ENCODE results near the gene TACR2. TPM values are rescaled to one million over a fixed set of nuclear protein-coding genes. Genes with fewer than 3 reads are reported as not detected.
"Not testable (repeated sequence)": the region's sequence is repeated elsewhere in the genome, so short reads cannot be mapped to it uniquely, and the experiment has no call there.

The TACR2 gene
- total and polyA plus RNA-seq, 2 donors: 0.05 to 0.30 TPM

- Histone ChIP-seq H3K4me3 (ENCODE audit: low read length in 2 of 2) (peak overlapping the region; percentile 54 to 55), H3K9me3 (ENCODE audit: control insufficient read depth in 2 of 2, insufficient read depth in 1 of 2, low read length in 1 of 2) (peaks cover 0 to 5% of the 10 kb centered on the region in 2 donors), H3K27ac (ENCODE audit: low read depth in 1 of 2, low read length in 1 of 2) (no peak overlapping the region), H3K27me3 (ENCODE audit: control insufficient read depth in 2 of 2, insufficient read depth in 1 of 2, low read length in 1 of 2) (peaks cover 8 to 14% of the 10 kb centered on the region in 2 donors), H3K4me1 (ENCODE audit: control insufficient read depth in 2 of 2, insufficient read depth in 2 of 2, low read length in 2 of 2) (peaks cover 9 to 21% of the 10 kb centered on the region in 2 donors), H3K36me3 (ENCODE audit: control insufficient read depth in 2 of 2, insufficient read depth in 2 of 2, low read length in 1 of 2) (no peaks in the 10 kb centered on the region)
- no peak for DNase-seq (ENCODE audit: low read depth in 6 of 9, low spot score in 9 of 9)
- 19% methylated on average over 38 of the region's 38 CpGs for WGBS
Observed at GRCh38 chr10:69451784-69452251, 35.1 kb upstream of the TACR2 start.

- peaks cover 0 to 5% of the 10 kb centered on the region in 2 donors for H3K9me3 ChIP-seq (ENCODE audit: control insufficient read depth in 2 of 2, insufficient read depth in 1 of 2, low read length in 1 of 2)
- H3K4me1 ChIP-seq (ENCODE audit: control insufficient read depth in 2 of 2, insufficient read depth in 2 of 2, low read length in 2 of 2): peaks cover 9 to 21% of the 10 kb centered on the region in 2 donors
- H3K27ac ChIP-seq (ENCODE audit: low read depth in 1 of 2, low read length in 1 of 2): peak within 1 kb of the TSS in 1 of 2 donors; percentile 36
- no peaks in the 10 kb centered on the region for H3K36me3 ChIP-seq (ENCODE audit: control insufficient read depth in 2 of 2, insufficient read depth in 2 of 2, low read length in 1 of 2)
- under 1% methylated on average over 45 of the region's 45 CpGs for WGBS
- DNase-seq (ENCODE audit: low read depth in 6 of 9, low spot score in 9 of 9): peak; percentile 55 to 92 (median 85)
- peak within 1 kb of the TSS; percentile 54 to 55 for H3K4me3 ChIP-seq (ENCODE audit: low read length in 2 of 2)
- H3K27me3 ChIP-seq (ENCODE audit: control insufficient read depth in 2 of 2, insufficient read depth in 1 of 2, low read length in 1 of 2): peaks cover 8 to 14% of the 10 kb centered on the region in 2 donors
Observed at GRCh38 chr10:69451209-69451783, 34.6 kb upstream of the TACR2 start, which contains the start of gene TSPAN15. TSS of gene TSPAN15 (plus strand) at chr10:69451465. CDS start at chr10:69451595, 130 bp downstream.

GRCh38 chr10:69450395-69450794 lies 33.7 kb upstream of the TACR2 start:
- 95% methylated on average over 16 of the region's 16 CpGs for WGBS
- H3K9me3 ChIP-seq (ENCODE audit: control insufficient read depth in 2 of 2, insufficient read depth in 1 of 2, low read length in 1 of 2); H3K36me3 ChIP-seq (ENCODE audit: control insufficient read depth in 2 of 2, insufficient read depth in 2 of 2, low read length in 1 of 2); H3K27ac ChIP-seq (ENCODE audit: low read depth in 1 of 2, low read length in 1 of 2); DNase-seq (ENCODE audit: low read depth in 6 of 9, low spot score in 9 of 9); H3K4me3 ChIP-seq (ENCODE audit: low read length in 2 of 2): not testable (repeated sequence)
- peaks cover 9 to 21% of the 10 kb centered on the region in 2 donors for H3K4me1 ChIP-seq (ENCODE audit: control insufficient read depth in 2 of 2, insufficient read depth in 2 of 2, low read length in 2 of 2)
- H3K27me3 ChIP-seq (ENCODE audit: control insufficient read depth in 2 of 2, insufficient read depth in 1 of 2, low read length in 1 of 2): peaks cover 8 to 14% of the 10 kb centered on the region in 2 donors

- no peaks in the 10 kb centered on the region for H3K36me3 ChIP-seq (ENCODE audit: control insufficient read depth in 2 of 2, insufficient read depth in 2 of 2, low read length in 1 of 2)
- peaks cover 8 to 14% of the 10 kb centered on the region in 2 donors for H3K27me3 ChIP-seq (ENCODE audit: control insufficient read depth in 2 of 2, insufficient read depth in 1 of 2, low read length in 1 of 2)
- H3K4me3 ChIP-seq (ENCODE audit: low read length in 2 of 2): no peak overlapping the region
- H3K27ac ChIP-seq (ENCODE audit: low read depth in 1 of 2, low read length in 1 of 2): no peak overlapping the region
- WGBS: 7% methylated on average over 1 of the region's 1 CpG
- H3K9me3 ChIP-seq (ENCODE audit: control insufficient read depth in 2 of 2, insufficient read depth in 1 of 2, low read length in 1 of 2): peaks cover 0 to 5% of the 10 kb centered on the region in 2 donors
- peaks cover 9 to 21% of the 10 kb centered on the region in 2 donors for H3K4me1 ChIP-seq (ENCODE audit: control insufficient read depth in 2 of 2, insufficient read depth in 2 of 2, low read length in 2 of 2)
- peak in 7 of 9 donors; percentile 47 to 78 (median 60) for DNase-seq (ENCODE audit: low read depth in 6 of 9, low spot score in 9 of 9)
Observed at GRCh38 chr10:69449841-69450240, 33.1 kb upstream of the TACR2 start.

- WGBS: 66% methylated on average over 3 of the region's 3 CpGs
- Histone ChIP-seq H3K4me1 (ENCODE audit: control insufficient read depth in 2 of 2, insufficient read depth in 2 of 2, low read length in 2 of 2) (peaks cover 5 to 15% of the 10 kb centered on the region in 2 donors), H3K4me3 (ENCODE audit: low read length in 2 of 2) (no peak overlapping the region), H3K9me3 (ENCODE audit: control insufficient read depth in 2 of 2, insufficient read depth in 1 of 2, low read length in 1 of 2) (peaks cover 0 to under 1% of the 10 kb centered on the region in 2 donors), H3K36me3 (ENCODE audit: control insufficient read depth in 2 of 2, insufficient read depth in 2 of 2, low read length in 1 of 2) (no peaks in the 10 kb centered on the region), H3K27me3 (ENCODE audit: control insufficient read depth in 2 of 2, insufficient read depth in 1 of 2, low read length in 1 of 2) (peaks cover 0 to 3% of the 10 kb centered on the region in 2 donors), H3K27ac (ENCODE audit: low read depth in 1 of 2, low read length in 1 of 2) (no peak overlapping the region)
- DNase-seq (ENCODE audit: low read depth in 6 of 9, low spot score in 9 of 9): no peak
Observed at GRCh38 chr10:69446650-69447151, 30.0 kb upstream of the TACR2 start.

- Histone ChIP-seq H3K27ac (ENCODE audit: low read depth in 1 of 2, low read length in 1 of 2) (no peak overlapping the region), H3K27me3 (ENCODE audit: control insufficient read depth in 2 of 2, insufficient read depth in 1 of 2, low read length in 1 of 2) (no peaks in the 10 kb centered on the region), H3K9me3 (ENCODE audit: control insufficient read depth in 2 of 2, insufficient read depth in 1 of 2, low read length in 1 of 2) (no peaks in the 10 kb centered on the region), H3K4me3 (ENCODE audit: low read length in 2 of 2) (no peak overlapping the region), H3K4me1 (ENCODE audit: control insufficient read depth in 2 of 2, insufficient read depth in 2 of 2, low read length in 2 of 2) (peaks cover 0 to 12% of the 10 kb centered on the region in 2 donors), H3K36me3 (ENCODE audit: control insufficient read depth in 2 of 2, insufficient read depth in 2 of 2, low read length in 1 of 2) (no peaks in the 10 kb centered on the region)
- DNase-seq (ENCODE audit: low read depth in 6 of 9, low spot score in 9 of 9): no peak
Observed at GRCh38 chr10:69446229-69446628, 29.5 kb upstream of the TACR2 start.

GRCh38 chr10:69445041-69445440 lies 28.3 kb upstream of the TACR2 start:
- Histone ChIP-seq H3K27me3 (ENCODE audit: control insufficient read depth in 2 of 2, insufficient read depth in 1 of 2, low read length in 1 of 2) (no peaks in the 10 kb centered on the region), H3K9me3 (ENCODE audit: control insufficient read depth in 2 of 2, insufficient read depth in 1 of 2, low read length in 1 of 2) (no peaks in the 10 kb centered on the region), H3K4me1 (ENCODE audit: control insufficient read depth in 2 of 2, insufficient read depth in 2 of 2, low read length in 2 of 2) (peaks cover 0 to 6% of the 10 kb centered on the region in 2 donors), H3K36me3 (ENCODE audit: control insufficient read depth in 2 of 2, insufficient read depth in 2 of 2, low read length in 1 of 2) (no peaks in the 10 kb centered on the region), H3K27ac (ENCODE audit: low read depth in 1 of 2, low read length in 1 of 2) (no peak overlapping the region), H3K4me3 (ENCODE audit: low read length in 2 of 2) (no peak overlapping the region)
- DNase-seq (ENCODE audit: low read depth in 6 of 9, low spot score in 9 of 9): no peak
- WGBS: 98% methylated on average over 4 of the region's 4 CpGs

GRCh38 chr10:69443354-69443753 lies 26.6 kb upstream of the TACR2 start:
- Histone ChIP-seq H3K27me3 (ENCODE audit: control insufficient read depth in 2 of 2, insufficient read depth in 1 of 2, low read length in 1 of 2) (no peaks in the 10 kb centered on the region), H3K9me3 (ENCODE audit: control insufficient read depth in 2 of 2, insufficient read depth in 1 of 2, low read length in 1 of 2) (no peaks in the 10 kb centered on the region), H3K27ac (ENCODE audit: low read depth in 1 of 2, low read length in 1 of 2) (no peak overlapping the region), H3K4me1 (ENCODE audit: control insufficient read depth in 2 of 2, insufficient read depth in 2 of 2, low read length in 2 of 2) (peaks cover 0 to 5% of the 10 kb centered on the region in 2 donors), H3K4me3 (ENCODE audit: low read length in 2 of 2) (no peak overlapping the region), H3K36me3 (ENCODE audit: control insufficient read depth in 2 of 2, insufficient read depth in 2 of 2, low read length in 1 of 2) (no peaks in the 10 kb centered on the region)
- no peak for DNase-seq (ENCODE audit: low read depth in 6 of 9, low spot score in 9 of 9)
- WGBS: 100% methylated on average over 1 of the region's 1 CpG

GRCh38 chr10:69439813-69440506 lies 23.2 kb upstream of the TACR2 start:
- peaks cover 0 to 5% of the 10 kb centered on the region in 2 donors for H3K4me1 ChIP-seq (ENCODE audit: control insufficient read depth in 2 of 2, insufficient read depth in 2 of 2, low read length in 2 of 2)
- WGBS: 68% methylated on average over 5 of the region's 5 CpGs
- H3K9me3 ChIP-seq (ENCODE audit: control insufficient read depth in 2 of 2, insufficient read depth in 1 of 2, low read length in 1 of 2): peaks cover 0 to 3% of the 10 kb centered on the region in 2 donors
- no peak overlapping the region for H3K4me3 ChIP-seq (ENCODE audit: low read length in 2 of 2)
- no peak overlapping the region for H3K27ac ChIP-seq (ENCODE audit: low read depth in 1 of 2, low read length in 1 of 2)
- no peak for DNase-seq (ENCODE audit: low read depth in 6 of 9, low spot score in 9 of 9)
- no peaks in the 10 kb centered on the region for H3K36me3 ChIP-seq (ENCODE audit: control insufficient read depth in 2 of 2, insufficient read depth in 2 of 2, low read length in 1 of 2)
- H3K27me3 ChIP-seq (ENCODE audit: control insufficient read depth in 2 of 2, insufficient read depth in 1 of 2, low read length in 1 of 2): no peaks in the 10 kb centered on the region

Data from thymus (tissue), 11 donors.